ENCODE results near the gene CCSER2.

DNA sequence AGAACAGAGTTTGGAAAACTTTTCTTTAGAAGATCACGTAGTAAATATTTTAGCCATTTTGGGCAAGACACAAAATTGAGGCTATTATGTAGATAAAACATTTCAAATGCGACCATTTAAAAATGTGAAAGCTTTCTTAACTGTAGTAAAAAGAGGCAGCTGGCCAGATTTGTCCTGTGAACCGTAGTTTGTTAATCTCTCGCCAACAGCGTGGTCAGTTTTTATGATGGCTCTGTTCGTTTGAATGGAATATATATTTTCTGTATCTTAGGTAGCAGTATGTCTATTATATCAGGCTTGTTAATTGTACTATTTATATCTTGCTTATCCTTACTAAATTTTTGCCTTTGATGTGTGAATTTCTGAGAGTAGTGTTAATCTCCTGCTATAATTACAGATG lies 124.9 kb downstream of the CCSER2 start:
- TF ChIP-seq ZFP30 (CRISPR knock-in tag; IDR thresholded peaks at IDR 0.05) (no peak), ISL1 (CRISPR knock-in tag; IDR thresholded peaks at IDR 0.05) (no peak), SNAI2 (CRISPR knock-in tag; IDR thresholded peaks at IDR 0.05) (no peak), PATZ1 (CRISPR knock-in tag; IDR thresholded peaks at IDR 0.05; ENCODE audit: borderline replicate concordance) (no peak), OSR1 (CRISPR knock-in tag; IDR thresholded peaks at IDR 0.05) (no peak), CSDC2 (CRISPR knock-in tag; IDR thresholded peaks at IDR 0.05) (no peak), TOX (CRISPR knock-in tag; IDR thresholded peaks at IDR 0.05; ENCODE audit: borderline replicate concordance) (no peak), ARNTL (CRISPR knock-in tag; IDR thresholded peaks at IDR 0.05; ENCODE audit: borderline replicate concordance, low read depth) (no peak), BACH2 (CRISPR knock-in tag; IDR thresholded peaks at IDR 0.05; ENCODE audit: borderline replicate concordance) (no peak), PPARA (CRISPR knock-in tag; IDR thresholded peaks at IDR 0.05; ENCODE audit: borderline replicate concordance) (no peak), ZC3H10 (CRISPR knock-in tag; IDR thresholded peaks at IDR 0.05) (no peak), ZNF565 (CRISPR knock-in tag; conservative IDR thresholded peaks at IDR 0.05; ENCODE audit: low read depth) (no peak)
- TF ChIP-seq, protein P1, sequence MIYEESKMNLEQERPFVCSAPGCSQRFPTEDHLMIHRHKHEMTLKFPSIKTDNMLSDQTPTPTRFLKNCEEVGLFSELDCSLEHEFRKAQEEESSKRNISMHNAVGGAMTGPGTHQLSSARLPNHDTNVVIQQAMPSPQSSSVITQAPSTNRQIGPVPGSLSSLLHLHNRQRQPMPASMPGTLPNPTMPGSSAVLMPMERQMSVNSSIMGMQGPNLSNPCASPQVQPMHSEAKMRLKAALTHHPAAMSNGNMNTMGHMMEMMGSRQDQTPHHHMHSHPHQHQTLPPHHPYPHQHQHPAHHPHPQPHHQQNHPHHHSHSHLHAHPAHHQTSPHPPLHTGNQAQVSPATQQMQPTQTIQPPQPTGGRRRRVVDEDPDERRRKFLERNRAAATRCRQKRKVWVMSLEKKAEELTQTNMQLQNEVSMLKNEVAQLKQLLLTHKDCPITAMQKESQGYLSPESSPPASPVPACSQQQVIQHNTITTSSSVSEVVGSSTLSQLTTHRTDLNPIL (CRISPR knock-in tag; IDR thresholded peaks at IDR 0.05; ENCODE audit: low read depth) = no peak

All from SK-N-SH treated with all-trans-retinoic acid at 6 μM for 48 hours (cell line).